GM19035 (cell line): ENCODE data around the gene HMOX1.
"Not testable (repeated sequence)": the region's sequence is repeated elsewhere in the genome, so short reads cannot be mapped to it uniquely, and the experiment has no call there.

Source experiments
- ATAC-seq: cut with Tn5 transposase; IDR thresholded peaks from one replicate; pipeline ENCODE4 v1.9.1; 2021; ENCODE audit not compliant: unreplicated experiment

Gene HMOX1

GRCh38 chr22:35349704-35350538 lies 31.0 kb upstream of the HMOX1 start:
- ATAC-seq, result no peak

GRCh38 chr22:35350539-35351503 lies 30.1 kb upstream of the HMOX1 start:
- peak; percentile 76 for ATAC-seq

GRCh38 chr22:35352214-35353111 lies 28.4 kb upstream of the HMOX1 start:
- ATAC-seq, result no peak

GRCh38 chr22:35353318-35353717 lies 27.6 kb upstream of the HMOX1 start:
- ATAC-seq, result no peak

- ATAC-seq, result no peak
These were observed 26.8 kb upstream of the HMOX1 start for GRCh38 chr22:35354068-35354467.

- no peak for ATAC-seq
These were observed 22.8 kb upstream of the HMOX1 start for GRCh38 chr22:35357883-35358621.

- no peak for ATAC-seq
These were observed 21.4 kb upstream of the HMOX1 start for GRCh38 chr22:35359380-35360065.

- no peak for ATAC-seq
These were observed 19.8 kb upstream of the HMOX1 start for GRCh38 chr22:35361001-35361558.

- ATAC-seq, result no peak
These were observed 17.3 kb upstream of the HMOX1 start for GRCh38 chr22:35363566-35364086.

- not testable (repeated sequence) for ATAC-seq
These were observed 16.7 kb upstream of the HMOX1 start for GRCh38 chr22:35364230-35364629.

- no peak for ATAC-seq
These were observed 13.5 kb upstream of the HMOX1 start for GRCh38 chr22:35367331-35367886.

- ATAC-seq, result no peak
These were observed 12.5 kb upstream of the HMOX1 start for GRCh38 chr22:35368386-35368785.

GRCh38 chr22:35369996-35370395 lies 10.9 kb upstream of the HMOX1 start:
- ATAC-seq, result no peak

- ATAC-seq, result no peak
These were observed 7.1 kb upstream of the HMOX1 start for GRCh38 chr22:35373781-35374180.

GRCh38 chr22:35375031-35375430 lies 5.9 kb upstream of the HMOX1 start:
- no peak for ATAC-seq

GRCh38 chr22:35375526-35375925 lies 5.4 kb upstream of the HMOX1 start:
- ATAC-seq, result no peak

- peak; percentile 67 for ATAC-seq
These were observed 4.0 kb upstream of the HMOX1 start for GRCh38 chr22:35376728-35377472.

GRCh38 chr22:35377735-35378134 lies 3.2 kb upstream of the HMOX1 start:
- no peak for ATAC-seq
